Gastrocnemius medialis (tissue), 4 donors: Measurements from ENCODE around the gene ARSB.

Experiments used
- CTCF ChIP-seq, 5 experiments: fragments of 450-650 bp in 3 of 5; fragments of 200-600 bp in 2 of 5; sonication (generic) in 2 of 5; IDR thresholded peaks in 4 of 5; conservative IDR thresholded peaks in 1 of 5; 1 replicate in 4 of 5; 2 replicates in 1 of 5; pipeline ENCODE4 v1.5.1; 2016 to 2019; ENCODE audit warnings: antibody characterized with exemption in 5 of 5, mild to moderate bottlenecking in 3 of 5, moderate library complexity in 3 of 5
- POLR2A ChIP-seq, 2 donors: fragments of 450-650 bp; IDR thresholded peaks; one replicate each; pipeline ENCODE4 v1.6.1; 2017; ENCODE audit warnings: antibody characterized with exemption in 2 of 2, mild to moderate bottlenecking in 2 of 2, moderate library complexity in 2 of 2

- TF ChIP-seq CTCF (IDR thresholded peaks at IDR 0.05 in 4 of 5, conservative IDR thresholded peaks at IDR 0.05 in 1 of 5) (no peak), POLR2A (IDR thresholded peaks at IDR 0.05) (no peak)
Observed at GRCh38 chr5:78887384-78888118, 97.6 kb downstream of the ARSB start.
